ENCODE data around the gene UBXN10. TPM values are rescaled to one million over a fixed set of nuclear protein-coding genes. Genes with fewer than 3 reads are reported as not detected.

The UBXN10 gene
- total and polyA plus RNA-seq, 8 donors: 1.8 to 6.4 (median 4.6) TPM

- Histone ChIP-seq H3K9me3 (no peaks in the 10 kb centered on the region), H3K4me3 (no peak overlapping the region), H3K36me3 (no peaks in the 10 kb centered on the region), H3K27me3 (peaks cover 0 to 9% of the 10 kb centered on the region in 2 donors), H3K27ac (no peak overlapping the region), H3K4me1 (peaks cover 0 to 7% of the 10 kb centered on the region in 2 donors)
- ATAC-seq (peak; percentile 29), DNase-seq (no peak)
- TF ChIP-seq CTCF (IDR thresholded peaks at IDR 0.05): no peak
- intact Hi-C loops (cut with DNase I): no loop called here
These were observed 13.5 kb downstream of the UBXN10 start for GRCh38 chr1:20199403-20199802.

- ATAC-seq: no peak
- H3K9me3 ChIP-seq: no peaks in the 10 kb centered on the region
- intact Hi-C loops (cut with DNase I): no loop called here
- peaks cover 0 to 4% of the 10 kb centered on the region in 2 donors for H3K4me1 ChIP-seq
- H3K27me3 ChIP-seq: peaks cover 0 to 9% of the 10 kb centered on the region in 2 donors
- H3K4me3 ChIP-seq: no peak overlapping the region
- no peak overlapping the region for H3K27ac ChIP-seq
- no peaks in the 10 kb centered on the region for H3K36me3 ChIP-seq
- no peak for DNase-seq
- no peak for TF ChIP-seq CTCF (IDR thresholded peaks at IDR 0.05)
These were observed 13.9 kb downstream of the UBXN10 start for GRCh38 chr1:20199840-20200239.

- no peak for ATAC-seq
- peaks cover 0 to 9% of the 10 kb centered on the region in 2 donors for H3K27me3 ChIP-seq
- TF ChIP-seq CTCF (IDR thresholded peaks at IDR 0.05): no peak
- H3K9me3 ChIP-seq: no peaks in the 10 kb centered on the region
- no peak for DNase-seq
- intact Hi-C loops (cut with DNase I): no loop called here
- H3K4me3 ChIP-seq: no peak overlapping the region
- H3K4me1 ChIP-seq: no peaks in the 10 kb centered on the region
- H3K27ac ChIP-seq: no peak overlapping the region
- no peaks in the 10 kb centered on the region for H3K36me3 ChIP-seq
These were observed 15.1 kb downstream of the UBXN10 start for GRCh38 chr1:20200966-20201365.

- Histone ChIP-seq H3K4me3 (no peak overlapping the region), H3K36me3 (no peaks in the 10 kb centered on the region), H3K27ac (no peak overlapping the region), H3K4me1 (no peaks in the 10 kb centered on the region), H3K27me3 (peaks cover 0 to 9% of the 10 kb centered on the region in 2 donors), H3K9me3 (no peaks in the 10 kb centered on the region)
- ATAC-seq (no peak), DNase-seq (no peak)
- intact Hi-C loops (cut with DNase I): no loop called here
- no peak for TF ChIP-seq CTCF (IDR thresholded peaks at IDR 0.05)
These were observed 16.3 kb downstream of the UBXN10 start for GRCh38 chr1:20202166-20202565.

- no peak for TF ChIP-seq CTCF (IDR thresholded peaks at IDR 0.05)
- intact Hi-C loops (cut with DNase I): no loop called here
- Histone ChIP-seq H3K36me3 (no peaks in the 10 kb centered on the region), H3K4me1 (peaks cover 0 to 4% of the 10 kb centered on the region in 2 donors), H3K27ac (no peak overlapping the region), H3K4me3 (no peak overlapping the region), H3K27me3 (peaks cover 0 to 36% of the 10 kb centered on the region in 2 donors), H3K9me3 (no peaks in the 10 kb centered on the region)
- ATAC-seq (no peak), DNase-seq (no peak)
These were observed 21.6 kb downstream of the UBXN10 start for GRCh38 chr1:20207546-20207945.
